ENCODE results near the gene CCDC138. TPM values are rescaled to one million over a fixed set of nuclear protein-coding genes. Genes with fewer than 3 reads are reported as not detected.

Gene CCDC138
- total RNA-seq, 1 experiment from 2014 or later: 25.8 TPM

DNA sequence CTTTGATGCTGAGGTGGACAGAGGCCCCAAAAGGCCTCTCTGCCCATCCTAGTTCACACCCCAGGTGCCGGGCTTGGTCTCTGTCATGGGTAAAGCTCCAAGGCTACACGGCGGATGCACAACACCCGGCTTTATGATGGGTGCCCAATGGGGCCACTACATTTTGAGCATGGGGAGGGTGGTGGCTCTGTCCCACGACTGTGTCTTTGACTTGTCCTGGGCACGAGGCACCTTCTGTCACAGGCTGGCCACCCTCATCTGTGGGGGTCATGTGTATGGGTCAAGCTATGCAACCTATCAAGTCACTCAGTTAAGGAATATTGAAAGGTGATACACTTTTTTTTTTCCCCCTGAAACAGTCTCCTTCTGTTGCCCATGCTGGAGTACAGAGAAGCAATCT is 138.7 kb downstream of the CCDC138 start:
- Histone ChIP-seq H3K4me1 (ENCODE audit: insufficient read depth, low read length, poor library complexity, severe bottlenecking) (no peaks in the 10 kb centered on the region), H3K9me3 (ENCODE audit: low read depth, low read length, poor library complexity, severe bottlenecking) (no peaks in the 10 kb centered on the region), H3K27ac (ENCODE audit: low read depth, low read length, poor library complexity, severe bottlenecking) (no peak overlapping the region), H3K27me3 (replicated peaks; ENCODE audit: insufficient read depth, low read depth, low read length, poor library complexity) (no peaks in the 10 kb centered on the region), H3K36me3 (ENCODE audit: insufficient read depth, low read length, poor library complexity, severe bottlenecking) (no peaks in the 10 kb centered on the region), H3K4me3 (ENCODE audit: low read depth, low read length, poor library complexity, severe bottlenecking) (no peak overlapping the region)
- BruUV-seq (replicated peaks): no TSS peak
- TF ChIP-seq EZH2 (IDR thresholded peaks at IDR 0.05; ENCODE audit: borderline replicate concordance, low read depth, low read length, poor library complexity, severe bottlenecking) (no peak), CTCF (conservative IDR thresholded peaks at IDR 0.05; ENCODE audit: low read depth, low read length) (no peak)
- ChIA-PET CTCF (no interaction called here), POLR2A (ENCODE audit: low non-redundant PET) (no interaction called here)
- intact Hi-C loops (cut with micrococcal nuclease; ENCODE audit: unreplicated experiment): loop anchor here (5.0 kb wide), 1 partner anchor 587 kb away; no protein-coding TSS in a partner anchor
- DNase-seq (ENCODE audit: low spot score): no peak

- Histone ChIP-seq H3K4me1 (ENCODE audit: insufficient read depth, low read length, poor library complexity, severe bottlenecking) (no peaks in the 10 kb centered on the region), H3K4me3 (ENCODE audit: low read depth, low read length, poor library complexity, severe bottlenecking) (no peak overlapping the region), H3K36me3 (ENCODE audit: insufficient read depth, low read length, poor library complexity, severe bottlenecking) (no peaks in the 10 kb centered on the region), H3K9me3 (ENCODE audit: low read depth, low read length, poor library complexity, severe bottlenecking) (no peaks in the 10 kb centered on the region), H3K27ac (ENCODE audit: low read depth, low read length, poor library complexity, severe bottlenecking) (no peak overlapping the region), H3K27me3 (replicated peaks; ENCODE audit: insufficient read depth, low read depth, low read length, poor library complexity) (no peaks in the 10 kb centered on the region)
- ChIA-PET POLR2A (ENCODE audit: low non-redundant PET) (no interaction called here), CTCF (no interaction called here)
- BruUV-seq (replicated peaks): no TSS peak
- intact Hi-C loops (cut with micrococcal nuclease; ENCODE audit: unreplicated experiment): loop anchor here (5.0 kb wide), 1 partner anchor 587 kb away; no protein-coding TSS in a partner anchor
- TF ChIP-seq EZH2 (IDR thresholded peaks at IDR 0.05; ENCODE audit: borderline replicate concordance, low read depth, low read length, poor library complexity, severe bottlenecking) (no peak), CTCF (conservative IDR thresholded peaks at IDR 0.05; ENCODE audit: low read depth, low read length) (no peak)
- no peak for DNase-seq (ENCODE audit: low spot score)
Measured at GRCh38 chr2:108925735-108926134, 139.2 kb downstream of the CCDC138 start.

Other genes with a start within 250 kb of the CCDC138 start
- 78.2 and 92.3 TPM in 2 replicates for gene RANBP2, start 67.3 kb upstream of the CCDC138 start, total RNA-seq (2021)
- not detected in 2 replicates for gene EDAR, start 202.4 kb downstream of the CCDC138 start, total RNA-seq (2021)